HepG2 (cell line): Measurements from ENCODE around the gene CHN2. TPM values are rescaled to one million over a fixed set of nuclear protein-coding genes. Genes with fewer than 3 reads are reported as not detected.

ENCODE experiments used
- ARID5B ChIP-seq: IDR thresholded peaks from 2 replicates; pipeline ENCODE4 v1.4.0; 2020; ENCODE audit warnings: mild to moderate bottlenecking, missing genetic modification reagents
- ATF6 ChIP-seq: sonication (generic); formaldehyde crosslinking; conservative IDR thresholded peaks from 2 replicates; pipeline ENCODE4 v1.4.0; 2020; ENCODE audit warnings: missing genetic modification reagents
- CREB1 ChIP-seq, 2 experiments: fragments of 450-650 bp in 1 of 2; IDR thresholded peaks; 2 replicates each; pipeline ENCODE4 v1.6.1; 2016 to 2017; ENCODE audit warnings: control low read depth in 1 of 2, mild to moderate bottlenecking in 1 of 2, missing compliant biosample characterization in 1 of 2, missing genetic modification characterization in 1 of 2
- DR1 ChIP-seq: sonication (generic); formaldehyde crosslinking; IDR thresholded peaks from 2 replicates; pipeline ENCODE4 v1.8.0; 2021; ENCODE audit warnings: mild to moderate bottlenecking, missing genetic modification reagents, inconsistent platforms
- NR2F2 ChIP-seq: IDR thresholded peaks from 2 replicates; pipeline ENCODE4 v1.6.1; 2012; ENCODE audit warnings: low read depth, inconsistent platforms, borderline replicate concordance
- POLR2AphosphoS2 ChIP-seq: IDR thresholded peaks from 2 replicates; pipeline ENCODE4 v1.6.1; 2011; ENCODE audit warnings: low read depth, low read length, improper control_type of control experiment
- REL ChIP-seq: sonication (generic); formaldehyde crosslinking; conservative IDR thresholded peaks from 2 replicates; pipeline ENCODE4 v1.8.0; 2022; ENCODE audit warnings: mild to moderate bottlenecking, missing genetic modification reagents, moderate library complexity
- SAP130 ChIP-seq: IDR thresholded peaks from 2 replicates; pipeline ENCODE4 v1.6.1; 2016; ENCODE audit warnings: low read depth
- TCF7 ChIP-seq: sonication (generic); IDR thresholded peaks from 2 replicates; pipeline ENCODE4 v1.6.1; 2016; ENCODE audit warnings: antibody characterized with exemption, low read depth
- ZFP1 ChIP-seq: IDR thresholded peaks from 2 replicates; pipeline ENCODE4 v1.6.1; 2016
- ZKSCAN5 ChIP-seq: sonication (generic); formaldehyde crosslinking; IDR thresholded peaks from 2 replicates; pipeline ENCODE4 v1.5.1; 2020; ENCODE audit warnings: mild to moderate bottlenecking, missing genetic modification reagents
- ZMYM4 ChIP-seq: sonication (generic); formaldehyde crosslinking; IDR thresholded peaks from 2 replicates; pipeline ENCODE4 v1.8.1; 2023; ENCODE audit warnings: mild to moderate bottlenecking, missing genetic modification reagents
- ZNF543 ChIP-seq: sonication (generic); formaldehyde crosslinking; IDR thresholded peaks from 2 replicates; pipeline ENCODE4 v1.4.0; 2020; ENCODE audit warnings: mild to moderate bottlenecking, missing genetic modification reagents
- ZNF652 ChIP-seq: IDR thresholded peaks from 2 replicates; pipeline ENCODE4 v1.6.1; 2016; ENCODE audit warnings: low read depth, borderline replicate concordance
- ZNF678 ChIP-seq: sonication (generic); formaldehyde crosslinking; IDR thresholded peaks from 2 replicates; pipeline ENCODE4 v1.4.0; 2020; ENCODE audit warnings: mild to moderate bottlenecking, missing genetic modification reagents
- ZSCAN22 ChIP-seq: sonication (generic); formaldehyde crosslinking; IDR thresholded peaks from 2 replicates; pipeline ENCODE4 v1.4.0; 2020; ENCODE audit warnings: mild to moderate bottlenecking, missing genetic modification reagents
- polyA plus RNA-seq, 8 experiments: library from polyadenylated mRNA; depleted of rRNA in 3 of 8; stranded (reverse) in 7 of 8; unstranded in 1 of 8; fragments of >200 nt; fragmentation: Illumina TruSeq in 4 of 8; extraction: Trizol in 4 of 8; gene quantifications; 2 replicates each; pipeline versions ENCODE4 v1.2.1 to v1.2.3, GENCODE V29; 2011 to 2016; ENCODE audit warnings: low read depth in 4 of 8, missing spikeins in 1 of 8, mixed read lengths in 1 of 8; ENCODE audit not compliant: insufficient read depth in 1 of 8
- total RNA-seq, 5 experiments: library from RNA; depleted of rRNA; stranded (reverse); fragments of >200 nt; fragmentation: Illumina TruSeq; extraction: Trizol; gene quantifications; 2 replicates each; pipeline ENCODE4 v1.2.3, GENCODE V29; 2016; ENCODE audit warnings: low read depth in 1 of 5
- TF ChIP-seq, protein P1 (sequence below): IDR thresholded peaks from 2 replicates; pipeline ENCODE4 v1.6.1; 2012; ENCODE audit warnings: low read length, improper control_type of control experiment
- TF ChIP-seq, protein P2 (sequence below): sonication (generic); formaldehyde crosslinking; IDR thresholded peaks from 2 replicates; pipeline ENCODE4 v1.4.0; 2020; ENCODE audit warnings: missing genetic modification reagents

Gene CHN2
- total and polyA plus RNA-seq, 2 of the 13 experiments (the other 11 are each of a cell fraction or from before 2014, with no cell fraction given): 23.5 to 30.5 TPM

GRCh38 chr7:29163854-29164253 is 30.7 kb upstream of the CHN2 start (continued):
- TF ChIP-seq ARID5B (CRISPR knock-in tag): peak; percentile 88
- TF ChIP-seq SAP130 (CRISPR knock-in tag): peak; percentile 60
- no peak for TF ChIP-seq ZNF678 (CRISPR knock-in tag)
- TF ChIP-seq TCF7: 0 out of 2 replicates have a peak, but pooled peaks have one; percentile 8
- TF ChIP-seq DR1 (CRISPR knock-in tag): no peak
- TF ChIP-seq ZNF543 (CRISPR knock-in tag): no peak
- no peak for TF ChIP-seq ZKSCAN5 (CRISPR knock-in tag)
- TF ChIP-seq ZNF652 (CRISPR knock-in tag): 0 out of 2 replicates have a peak, but pooled peaks have one; percentile 12
- TF ChIP-seq, protein P1, sequence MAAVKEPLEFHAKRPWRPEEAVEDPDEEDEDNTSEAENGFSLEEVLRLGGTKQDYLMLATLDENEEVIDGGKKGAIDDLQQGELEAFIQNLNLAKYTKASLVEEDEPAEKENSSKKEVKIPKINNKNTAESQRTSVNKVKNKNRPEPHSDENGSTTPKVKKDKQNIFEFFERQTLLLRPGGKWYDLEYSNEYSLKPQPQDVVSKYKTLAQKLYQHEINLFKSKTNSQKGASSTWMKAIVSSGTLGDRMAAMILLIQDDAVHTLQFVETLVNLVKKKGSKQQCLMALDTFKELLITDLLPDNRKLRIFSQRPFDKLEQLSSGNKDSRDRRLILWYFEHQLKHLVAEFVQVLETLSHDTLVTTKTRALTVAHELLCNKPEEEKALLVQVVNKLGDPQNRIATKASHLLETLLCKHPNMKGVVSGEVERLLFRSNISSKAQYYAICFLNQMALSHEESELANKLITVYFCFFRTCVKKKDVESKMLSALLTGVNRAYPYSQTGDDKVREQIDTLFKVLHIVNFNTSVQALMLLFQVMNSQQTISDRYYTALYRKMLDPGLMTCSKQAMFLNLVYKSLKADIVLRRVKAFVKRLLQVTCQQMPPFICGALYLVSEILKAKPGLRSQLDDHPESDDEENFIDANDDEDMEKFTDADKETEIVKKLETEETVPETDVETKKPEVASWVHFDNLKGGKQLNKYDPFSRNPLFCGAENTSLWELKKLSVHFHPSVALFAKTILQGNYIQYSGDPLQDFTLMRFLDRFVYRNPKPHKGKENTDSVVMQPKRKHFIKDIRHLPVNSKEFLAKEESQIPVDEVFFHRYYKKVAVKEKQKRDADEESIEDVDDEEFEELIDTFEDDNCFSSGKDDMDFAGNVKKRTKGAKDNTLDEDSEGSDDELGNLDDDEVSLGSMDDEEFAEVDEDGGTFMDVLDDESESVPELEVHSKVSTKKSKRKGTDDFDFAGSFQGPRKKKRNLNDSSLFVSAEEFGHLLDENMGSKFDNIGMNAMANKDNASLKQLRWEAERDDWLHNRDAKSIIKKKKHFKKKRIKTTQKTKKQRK: no peak
- TF ChIP-seq ZSCAN22: no peak
- no peak for TF ChIP-seq CREB1 (IDR thresholded peaks at IDR 0.05)
- TF ChIP-seq CREB1 (CRISPR knock-in tag; IDR thresholded peaks at IDR 0.05): peak; percentile 39; the same call in 1 of the 2 replicates
- TF ChIP-seq ZFP1 (CRISPR knock-in tag): 0 out of 2 replicates have a peak, but pooled peaks have one; percentile 17
- no peak for TF ChIP-seq NR2F2
- no peak for TF ChIP-seq ATF6 (CRISPR knock-in tag)
- TF ChIP-seq, protein P2, sequence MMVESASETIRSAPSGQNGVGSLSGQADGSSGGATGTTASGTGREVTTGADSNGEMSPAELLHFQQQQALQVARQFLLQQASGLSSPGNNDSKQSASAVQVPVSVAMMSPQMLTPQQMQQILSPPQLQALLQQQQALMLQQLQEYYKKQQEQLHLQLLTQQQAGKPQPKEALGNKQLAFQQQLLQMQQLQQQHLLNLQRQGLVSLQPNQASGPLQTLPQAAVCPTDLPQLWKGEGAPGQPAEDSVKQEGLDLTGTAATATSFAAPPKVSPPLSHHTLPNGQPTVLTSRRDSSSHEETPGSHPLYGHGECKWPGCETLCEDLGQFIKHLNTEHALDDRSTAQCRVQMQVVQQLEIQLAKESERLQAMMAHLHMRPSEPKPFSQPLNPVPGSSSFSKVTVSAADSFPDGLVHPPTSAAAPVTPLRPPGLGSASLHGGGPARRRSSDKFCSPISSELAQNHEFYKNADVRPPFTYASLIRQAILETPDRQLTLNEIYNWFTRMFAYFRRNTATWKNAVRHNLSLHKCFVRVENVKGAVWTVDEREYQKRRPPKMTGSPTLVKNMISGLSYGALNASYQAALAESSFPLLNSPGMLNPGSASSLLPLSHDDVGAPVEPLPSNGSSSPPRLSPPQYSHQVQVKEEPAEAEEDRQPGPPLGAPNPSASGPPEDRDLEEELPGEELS (CRISPR knock-in tag): 0 out of 2 replicates have a peak, but pooled peaks have one; percentile 20
- no peak for TF ChIP-seq REL
- TF ChIP-seq ZMYM4 (CRISPR knock-in tag): peak; percentile 55; the same call in 1 of the 2 replicates
- TF ChIP-seq POLR2AphosphoS2: no peak
